ENCODE results near the gene TP53TG5. TPM values are rescaled to one million over a fixed set of nuclear protein-coding genes. Genes with fewer than 3 reads are reported as not detected.

Gene TP53TG5
- total and polyA plus RNA-seq, 7 donors: 0.12 to 1.0 (median 0.38) TPM; not detected in 2

DNA sequence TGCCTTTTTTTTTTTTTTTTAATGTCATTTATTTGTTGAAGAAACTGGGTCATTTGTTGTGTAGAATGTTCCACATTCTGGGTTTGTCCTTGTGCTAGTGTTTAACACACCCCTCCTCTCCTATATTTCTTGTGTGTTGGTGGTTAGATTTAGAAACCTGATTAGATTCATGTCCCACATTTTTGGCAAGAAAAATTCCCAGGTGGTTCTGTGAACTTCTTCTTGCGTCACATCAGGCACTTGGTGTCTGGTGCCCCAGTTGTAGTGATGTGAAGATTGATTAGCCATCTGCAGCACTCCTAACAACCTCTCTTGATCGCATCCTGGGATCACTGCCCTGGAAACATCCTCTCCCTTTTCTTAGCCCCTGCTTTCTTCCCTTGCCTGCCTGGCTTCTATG lies 45.6 kb upstream of the TP53TG5 start:
- H3K36me3 ChIP-seq (ENCODE audit: insufficient read depth in 1 of 2, low read depth in 1 of 2): peaks cover 4 to 80% of the 10 kb centered on the region in 2 donors
- ATAC-seq: no peak
- 76 to 92% (median 87%) methylated on average over 2 of the region's 2 CpGs for WGBS, 3 donors

GRCh38 chr20:45420125-45420524 lies 42.0 kb upstream of the TP53TG5 start:
- 81 to 88% (median 85%) methylated on average over 8 of the region's 8 CpGs for WGBS, 3 donors
- no peak overlapping the region for H3K4me3 ChIP-seq
- no peak for TF ChIP-seq CTCF (IDR thresholded peaks at IDR 0.05)
- DNase-seq: no peak
- no peaks in the 10 kb centered on the region for H3K27me3 ChIP-seq (ENCODE audit: insufficient read depth in 3 of 3, low read length in 2 of 3)
- H3K4me1 ChIP-seq: peaks cover 16% of the 10 kb centered on the region
- H3K27ac ChIP-seq: no peak overlapping the region
- no peak for ATAC-seq
- H3K36me3 ChIP-seq (ENCODE audit: insufficient read depth in 1 of 2, low read depth in 1 of 2): peaks cover 4 to 70% of the 10 kb centered on the region in 2 donors
- no peaks in the 10 kb centered on the region for H3K9me3 ChIP-seq
- intact Hi-C loops (cut with DNase I): no loop called here

More for the DNA sequence above, 45.6 kb upstream of the TP53TG5 start:
- no peaks in the 10 kb centered on the region for H3K4me1 ChIP-seq
- no peaks in the 10 kb centered on the region for H3K9me3 ChIP-seq
- H3K4me3 ChIP-seq: no peak overlapping the region
- DNase-seq: no peak
- no peaks in the 10 kb centered on the region for H3K27me3 ChIP-seq (ENCODE audit: insufficient read depth in 3 of 3, low read length in 2 of 3)
- H3K27ac ChIP-seq: no peak overlapping the region
- intact Hi-C loops (cut with DNase I): no loop called here
- no peak for TF ChIP-seq CTCF (IDR thresholded peaks at IDR 0.05)

- H3K9me3 ChIP-seq: no peaks in the 10 kb centered on the region
- no peak overlapping the region for H3K4me3 ChIP-seq
- H3K4me1 ChIP-seq: peaks cover 17% of the 10 kb centered on the region
- no peaks in the 10 kb centered on the region for H3K27me3 ChIP-seq (ENCODE audit: insufficient read depth in 3 of 3, low read length in 2 of 3)
- DNase-seq (peak; percentile 63 to 73), ATAC-seq (peak; percentile 34 to 86 (median 66))
- WGBS, 3 donors: 56 to 61% (median 58%) methylated on average over 17 of the region's 17 CpGs
- peaks cover 4 to 63% of the 10 kb centered on the region in 2 donors for H3K36me3 ChIP-seq (ENCODE audit: insufficient read depth in 1 of 2, low read depth in 1 of 2)
- H3K27ac ChIP-seq: peak overlapping the region; percentile 33
- intact Hi-C loops (cut with DNase I): loop anchor here in 1 of 2 donors (5.0 kb wide), 1 partner anchor 47 kb away; no protein-coding TSS in a partner anchor
- no peak for TF ChIP-seq CTCF (IDR thresholded peaks at IDR 0.05)
These were observed 41.3 kb upstream of the TP53TG5 start for GRCh38 chr20:45419188-45420091.

- H3K27me3 ChIP-seq (ENCODE audit: insufficient read depth in 3 of 3, low read length in 2 of 3): no peaks in the 10 kb centered on the region
- DNase-seq (no peak), ATAC-seq (no peak)
- H3K27ac ChIP-seq: no peak overlapping the region
- H3K36me3 ChIP-seq (ENCODE audit: insufficient read depth in 1 of 2, low read depth in 1 of 2): peaks cover 4 to 47% of the 10 kb centered on the region in 2 donors
- WGBS, 3 donors: 76 to 86% (median 78%) methylated on average over 2 of the region's 2 CpGs
- H3K9me3 ChIP-seq: no peaks in the 10 kb centered on the region
- TF ChIP-seq CTCF (IDR thresholded peaks at IDR 0.05): no peak
- H3K4me3 ChIP-seq: peak overlapping the region; percentile 82
- peaks cover 17% of the 10 kb centered on the region for H3K4me1 ChIP-seq
- intact Hi-C loops (cut with DNase I): loop anchor here in 1 of 2 donors (5.0 kb wide), 1 partner anchor 45 kb away; no protein-coding TSS in a partner anchor
These were observed 38.8 kb upstream of the TP53TG5 start for GRCh38 chr20:45416917-45417316.
